ENCODE data around the gene TRAPPC5.

- TF ChIP-seq CTCF (IDR thresholded peaks at IDR 0.05) (no peak), POLR2A (IDR thresholded peaks at IDR 0.05) (no peak)
Measured at GRCh38 chr19:7657131-7657751, 23.4 kb upstream of the TRAPPC5 start.

All from stomach (tissue), 4 donors.